ENCODE data around the gene AP2A2.

The AP2A2 gene

DNA sequence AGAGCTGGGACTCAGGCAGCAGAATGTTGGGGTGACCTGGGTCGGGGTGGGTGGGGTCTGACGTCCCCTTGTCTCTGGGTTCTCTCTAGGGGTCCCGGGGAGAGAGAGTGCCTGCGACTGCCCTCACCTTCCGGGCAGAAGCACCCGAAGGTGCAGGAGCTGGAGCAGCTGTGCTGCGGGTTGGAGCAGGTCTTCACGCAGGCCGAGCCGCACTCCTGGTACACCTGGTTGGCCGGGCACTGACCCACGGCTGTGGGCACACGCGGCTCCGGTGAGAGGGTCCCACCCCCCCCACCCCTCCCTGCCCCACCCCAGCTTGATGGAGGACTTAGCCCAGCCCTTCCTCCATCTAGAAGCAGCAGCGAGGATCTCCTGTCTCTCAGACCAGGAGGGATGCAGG, 104.4 kb downstream of the AP2A2 start:
- no peak for DNase-seq (ENCODE audit: low read depth)
- H3K4me3 ChIP-seq (replicated peaks; ENCODE audit: low read depth, low read length): no peak overlapping the region
- TF ChIP-seq, protein P1, sequence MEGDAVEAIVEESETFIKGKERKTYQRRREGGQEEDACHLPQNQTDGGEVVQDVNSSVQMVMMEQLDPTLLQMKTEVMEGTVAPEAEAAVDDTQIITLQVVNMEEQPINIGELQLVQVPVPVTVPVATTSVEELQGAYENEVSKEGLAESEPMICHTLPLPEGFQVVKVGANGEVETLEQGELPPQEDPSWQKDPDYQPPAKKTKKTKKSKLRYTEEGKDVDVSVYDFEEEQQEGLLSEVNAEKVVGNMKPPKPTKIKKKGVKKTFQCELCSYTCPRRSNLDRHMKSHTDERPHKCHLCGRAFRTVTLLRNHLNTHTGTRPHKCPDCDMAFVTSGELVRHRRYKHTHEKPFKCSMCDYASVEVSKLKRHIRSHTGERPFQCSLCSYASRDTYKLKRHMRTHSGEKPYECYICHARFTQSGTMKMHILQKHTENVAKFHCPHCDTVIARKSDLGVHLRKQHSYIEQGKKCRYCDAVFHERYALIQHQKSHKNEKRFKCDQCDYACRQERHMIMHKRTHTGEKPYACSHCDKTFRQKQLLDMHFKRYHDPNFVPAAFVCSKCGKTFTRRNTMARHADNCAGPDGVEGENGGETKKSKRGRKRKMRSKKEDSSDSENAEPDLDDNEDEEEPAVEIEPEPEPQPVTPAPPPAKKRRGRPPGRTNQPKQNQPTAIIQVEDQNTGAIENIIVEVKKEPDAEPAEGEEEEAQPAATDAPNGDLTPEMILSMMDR (IDR thresholded peaks at IDR 0.05; ENCODE audit: low read length, missing control alignments): no peak

DNA sequence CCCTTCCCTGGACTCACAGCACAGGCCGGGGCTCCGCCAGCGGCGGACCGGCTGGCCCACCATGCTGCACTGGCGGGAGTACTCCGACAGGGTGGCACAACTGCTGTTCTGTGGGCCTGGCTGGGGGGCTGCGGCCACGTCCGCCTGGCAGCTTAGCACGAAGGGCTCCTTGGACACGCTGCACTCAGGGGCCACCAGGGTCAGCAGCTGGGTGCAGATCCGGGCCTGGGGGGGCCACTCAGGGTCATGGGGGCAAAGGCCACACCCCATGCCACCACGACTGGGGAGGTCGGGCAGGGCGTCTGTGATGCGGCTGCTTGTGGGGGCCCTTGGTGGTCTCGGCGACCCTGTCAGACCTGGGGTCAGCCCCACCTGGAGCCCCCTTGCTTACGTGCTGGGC, 104.9 kb downstream of the AP2A2 start:
- DNase-seq (ENCODE audit: low read depth): no peak
- TF ChIP-seq, protein P1 (IDR thresholded peaks at IDR 0.05; ENCODE audit: low read length, missing control alignments): no peak
- H3K4me3 ChIP-seq (replicated peaks; ENCODE audit: low read depth, low read length): no peak overlapping the region

DNA sequence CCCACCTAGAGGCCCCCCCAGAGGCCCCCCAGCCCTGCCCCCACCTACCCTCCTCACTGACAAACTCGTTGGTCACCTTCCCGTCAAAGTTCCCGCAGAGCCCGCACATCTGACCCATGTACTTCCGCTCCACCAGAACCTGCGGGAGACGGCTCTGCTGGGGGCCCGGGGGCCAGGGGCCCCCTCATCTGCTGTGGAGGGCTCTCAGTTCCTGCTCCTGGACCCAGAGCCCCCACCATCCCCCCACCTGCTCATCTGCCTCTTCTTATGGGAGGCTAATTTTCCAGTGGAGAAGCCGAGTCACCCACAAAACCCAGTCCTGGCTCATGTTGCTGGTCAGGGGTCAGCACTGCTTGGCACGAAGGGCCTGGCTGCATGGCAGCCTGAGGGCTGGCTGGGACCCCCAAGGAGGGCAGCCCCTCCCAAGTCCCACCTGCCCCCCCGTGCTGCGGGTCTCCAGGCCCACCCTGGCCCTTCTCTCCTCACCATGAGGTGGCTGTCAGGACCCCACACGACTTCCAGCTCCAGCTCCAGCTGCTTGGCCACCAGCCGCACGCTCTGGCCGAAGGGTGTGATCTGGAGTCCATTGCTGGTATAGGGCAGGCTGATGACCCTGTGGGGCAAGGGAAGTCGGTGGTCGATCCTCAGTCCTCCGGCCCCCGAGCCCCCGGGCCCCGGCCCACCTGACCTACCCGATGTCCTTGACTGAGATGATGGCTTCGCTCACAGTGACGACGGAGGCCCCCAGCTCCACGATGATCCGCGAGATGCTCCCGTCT, 105.6 kb downstream of the AP2A2 start:
- no peak for DNase-seq (ENCODE audit: low read depth)
- TF ChIP-seq, protein P1 (IDR thresholded peaks at IDR 0.05; ENCODE audit: low read length, missing control alignments): no peak
- no peak overlapping the region for H3K4me3 ChIP-seq (replicated peaks; ENCODE audit: low read depth, low read length)

DNA sequence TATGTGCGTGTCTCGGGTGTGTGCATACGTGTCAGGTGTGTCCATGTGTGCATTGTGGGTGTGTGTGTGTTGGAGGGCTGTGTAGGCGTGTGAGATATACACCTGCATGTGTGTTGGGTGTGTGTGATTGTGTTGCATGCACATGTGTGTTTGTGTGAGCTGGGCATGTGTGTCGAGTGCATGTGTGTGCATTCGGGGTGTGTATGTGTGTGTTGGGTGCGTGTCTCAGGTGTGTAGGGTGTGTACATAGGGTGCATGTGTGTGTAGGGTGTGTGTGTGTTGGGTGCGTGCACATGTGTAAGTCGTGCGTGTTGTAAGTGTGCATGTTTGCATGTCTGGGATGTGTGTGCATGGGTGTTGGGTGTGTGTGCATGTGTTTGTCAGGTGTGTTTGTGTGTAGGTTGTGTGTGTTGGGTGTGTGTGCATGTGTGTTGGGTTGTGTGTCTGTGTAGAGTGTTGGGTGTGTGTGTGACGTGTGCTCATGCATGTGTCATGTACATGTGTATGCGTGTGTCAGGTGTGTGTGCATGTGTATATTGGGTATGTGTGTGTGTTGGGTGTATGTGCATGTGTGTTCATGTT, 106.7 kb downstream of the AP2A2 start:
- DNase-seq (ENCODE audit: low read depth): no peak
- TF ChIP-seq, protein P1 (IDR thresholded peaks at IDR 0.05; ENCODE audit: low read length, missing control alignments): no peak
- no peak overlapping the region for H3K4me3 ChIP-seq (replicated peaks; ENCODE audit: low read depth, low read length)

DNA sequence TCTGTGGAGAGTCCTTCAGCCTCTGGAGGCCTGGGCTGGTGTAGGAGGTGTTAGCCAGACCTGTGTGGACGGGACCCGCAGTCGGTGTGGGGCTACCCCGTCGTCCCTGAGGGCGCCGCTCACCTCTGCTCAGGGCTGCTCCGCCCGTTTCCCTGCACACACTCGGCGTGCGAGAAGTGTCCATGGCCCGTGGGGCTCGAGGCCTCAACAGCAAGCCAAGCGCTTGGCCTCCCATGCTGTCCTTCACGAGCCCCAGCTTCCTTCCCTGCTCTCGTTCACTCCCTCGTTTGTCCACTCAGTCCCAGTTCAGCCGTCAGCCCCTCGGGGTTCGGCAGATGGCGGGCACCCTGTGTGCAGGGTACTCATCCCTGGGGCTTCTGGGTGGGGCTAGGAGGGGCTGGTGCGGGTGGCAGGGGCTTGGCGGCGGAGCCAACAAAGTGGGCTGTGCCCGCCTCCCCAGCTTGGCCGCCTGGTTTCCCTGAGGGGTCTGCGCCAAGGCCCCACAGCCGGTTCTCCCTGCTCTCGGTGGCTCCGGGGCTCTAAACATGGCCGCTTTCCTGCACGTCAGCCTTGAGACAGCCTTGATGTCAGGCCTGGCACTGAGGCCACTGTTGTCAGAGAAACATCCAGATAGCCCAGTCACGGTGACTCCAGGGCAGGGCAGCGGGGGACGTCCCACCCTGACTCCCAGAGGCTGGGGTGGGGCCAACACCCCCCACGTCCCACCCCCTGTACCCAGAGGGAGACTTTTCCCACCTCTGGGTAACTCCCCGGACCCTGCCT, 107.5 kb downstream of the AP2A2 start:
- no peak for DNase-seq (ENCODE audit: low read depth)
- TF ChIP-seq, protein P1 (IDR thresholded peaks at IDR 0.05; ENCODE audit: low read length, missing control alignments): no peak
- H3K4me3 ChIP-seq (replicated peaks; ENCODE audit: low read depth, low read length): no peak overlapping the region

DNA sequence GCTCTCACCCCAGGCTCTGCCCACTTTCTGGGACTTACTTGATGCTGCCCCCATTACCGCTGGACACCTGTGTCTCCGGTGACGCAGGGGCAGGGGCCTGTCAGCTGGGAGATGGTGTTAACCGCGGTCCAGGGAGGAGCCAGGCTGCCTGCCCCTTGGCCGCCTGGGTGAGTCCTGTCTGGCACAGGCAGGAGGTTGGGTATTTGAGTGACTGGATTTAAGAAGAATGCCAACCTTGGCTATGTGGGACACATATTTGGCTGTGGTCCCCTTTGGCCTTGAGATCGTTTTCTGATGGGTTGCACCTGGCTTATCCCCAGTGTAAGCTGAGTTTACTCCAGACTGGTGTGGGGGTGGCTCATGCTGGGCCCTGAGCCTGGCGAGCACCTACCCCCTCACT, 108.3 kb downstream of the AP2A2 start:
- TF ChIP-seq, protein P1 (IDR thresholded peaks at IDR 0.05; ENCODE audit: low read length, missing control alignments): no peak
- H3K4me3 ChIP-seq (replicated peaks; ENCODE audit: low read depth, low read length): no peak overlapping the region
- DNase-seq (ENCODE audit: low read depth): no peak

All from fibroblast of pulmonary artery (primary cell).